ENCODE data around the gene ITGA6.

- TF ChIP-seq OSR1 (CRISPR knock-in tag; IDR thresholded peaks at IDR 0.05): no peak
- no peak for TF ChIP-seq PATZ1 (CRISPR knock-in tag; IDR thresholded peaks at IDR 0.05; ENCODE audit: borderline replicate concordance)
- no peak for TF ChIP-seq RARB (CRISPR knock-in tag; IDR thresholded peaks at IDR 0.05)
- no peak for TF ChIP-seq BACH2 (CRISPR knock-in tag; IDR thresholded peaks at IDR 0.05; ENCODE audit: borderline replicate concordance)
- no peak for TF ChIP-seq ZNF565 (CRISPR knock-in tag; conservative IDR thresholded peaks at IDR 0.05; ENCODE audit: low read depth)
- TF ChIP-seq ZFP3 (CRISPR knock-in tag; IDR thresholded peaks at IDR 0.05): no peak
- TF ChIP-seq CSDC2 (CRISPR knock-in tag; IDR thresholded peaks at IDR 0.05): no peak
- no peak for TF ChIP-seq PPARA (CRISPR knock-in tag; IDR thresholded peaks at IDR 0.05; ENCODE audit: borderline replicate concordance)
- no peak for TF ChIP-seq ZNF70 (CRISPR knock-in tag; IDR thresholded peaks at IDR 0.05)
- no peak for TF ChIP-seq CSRNP3 (CRISPR knock-in tag; IDR thresholded peaks at IDR 0.05)
- TF ChIP-seq GLIS3 (CRISPR knock-in tag; IDR thresholded peaks at IDR 0.05): no peak
- no peak for TF ChIP-seq ZFP30 (CRISPR knock-in tag; IDR thresholded peaks at IDR 0.05)
These were observed 23.4 kb upstream of the ITGA6 start for GRCh38 chr2:172403881-172404468.
